SU-DHL-6 (cell line): ENCODE results near the gene SHROOM4.

Experiments used
- H2AFZ ChIP-seq: fragments of 200-600 bp; sonication (generic); 2 replicates; pipeline ENCODE4 v1.6.1; 2014; ENCODE audit warnings: low read depth, mild to moderate bottlenecking, moderate library complexity, mixed read lengths, antibody characterized with exemption, low read length; ENCODE audit not compliant: severe bottlenecking
- H3F3A ChIP-seq: fragments of 200-600 bp; shearing (Covaris generic); 2 replicates; pipeline ENCODE4 v1.6.0; 2016; ENCODE audit warnings: antibody characterized with exemption, mild to moderate bottlenecking; ENCODE audit not compliant: insufficient read depth
- H3K27ac ChIP-seq: fragments of 200-600 bp; sonication (generic); 2 replicates; pipeline ENCODE4 v1.5.1; 2016; ENCODE audit warnings: low read depth, mild to moderate bottlenecking, low read length, moderate library complexity, mixed read lengths
- H3K27me3 ChIP-seq: fragments of 200-600 bp; sonication (generic), shearing (Covaris generic); 2 replicates; pipeline ENCODE4 v1.6.0; 2014; ENCODE audit warnings: mild to moderate bottlenecking, low read length
- H3K36me3 ChIP-seq: fragments of 200-600 bp; sonication (generic); 2 replicates; pipeline ENCODE4 v1.6.1; 2014; ENCODE audit warnings: mild to moderate bottlenecking, low read length, mixed read lengths
- H3K4me2 ChIP-seq: fragments of 300-600, 200-600 bp; shearing (Covaris generic), sonication (generic); 2 replicates; pipeline ENCODE4 v1.6.0; 2014; ENCODE audit warnings: low read length, low read depth, mild to moderate bottlenecking; ENCODE audit not compliant: poor library complexity, severe bottlenecking
- H3K4me3 ChIP-seq: fragments of 200-600 bp; sonication (generic); 2 replicates; pipeline ENCODE4 v1.5.1; 2014; ENCODE audit warnings: antibody characterized with exemption, low read length, mild to moderate bottlenecking, mixed read lengths; ENCODE audit not compliant: insufficient read depth, poor library complexity, severe bottlenecking
- H3K79me2 ChIP-seq: fragments of 200-600 bp; sonication (generic); 2 replicates; pipeline ENCODE4 v1.6.1; 2014; ENCODE audit warnings: mild to moderate bottlenecking, low read length, moderate library complexity; ENCODE audit not compliant: insufficient read depth
- H3K9ac ChIP-seq: fragments of 200-600 bp; sonication (generic); 2 replicates; pipeline ENCODE4 v1.7.0; 2014; ENCODE audit warnings: mild to moderate bottlenecking, low read length
- H3K9me2 ChIP-seq: fragments of 200-600 bp; sonication (generic); replicated peaks from 2 replicates; pipeline ENCODE4 v1.6.1; 2014; ENCODE audit warnings: low read length; ENCODE audit not compliant: insufficient read depth
- H3K9me3 ChIP-seq: fragments of 200-600 bp; sonication (generic); 2 replicates; pipeline ENCODE4 v1.6.1; 2014; ENCODE audit warnings: low read length, mixed read lengths; ENCODE audit not compliant: insufficient read depth
- H4K20me1 ChIP-seq: fragments of 200-600 bp; sonication (generic); 2 replicates; pipeline ENCODE4 v1.6.1; 2014; ENCODE audit warnings: low read depth, mild to moderate bottlenecking, antibody characterized with exemption, low read length, moderate library complexity, mixed read lengths
- CTCF ChIP-seq: fragments of 200-600 bp; sonication (generic); IDR thresholded peaks from one replicate; pipeline ENCODE4 v1.5.1; 2017; ENCODE audit warnings: antibody characterized with exemption, mild to moderate bottlenecking, low read length, moderate library complexity; ENCODE audit not compliant: insufficient read depth, poor library complexity, severe bottlenecking
- EZH2phosphoT487 ChIP-seq: fragments of 200-600 bp; sonication (generic), shearing (Covaris generic); conservative IDR thresholded peaks from 2 replicates; pipeline ENCODE4 v1.6.1; 2018; ENCODE audit warnings: mild to moderate bottlenecking, antibody characterized with exemption, low read length, moderate library complexity, mixed read lengths

SHROOM4 gene

GRCh38 chrX:50787099-50787498 is 26.9 kb downstream of the SHROOM4 start:
- no peak overlapping the region for H2AFZ ChIP-seq
- no peaks in the 10 kb centered on the region for H3F3A ChIP-seq
- no peak overlapping the region for H3K9ac ChIP-seq
- no peak overlapping the region for H3K27ac ChIP-seq
- TF ChIP-seq CTCF (no peak), EZH2phosphoT487 (no peak)
- H3K4me3 ChIP-seq, result no peak overlapping the region
- H3K27me3 ChIP-seq, result no peaks in the 10 kb centered on the region
- H3K36me3 ChIP-seq, result no peaks in the 10 kb centered on the region
- no peaks in the 10 kb centered on the region for H3K9me2 ChIP-seq
- H3K79me2 ChIP-seq, result no peaks in the 10 kb centered on the region
- no peaks in the 10 kb centered on the region for H4K20me1 ChIP-seq
- H3K4me2 ChIP-seq, result no peak overlapping the region
- H3K9me3 ChIP-seq, result no peaks in the 10 kb centered on the region

- H3K79me2 ChIP-seq, result no peaks in the 10 kb centered on the region
- no peak overlapping the region for H3K27ac ChIP-seq
- no peaks in the 10 kb centered on the region for H4K20me1 ChIP-seq
- TF ChIP-seq EZH2phosphoT487 (no peak), CTCF (no peak)
- no peak overlapping the region for H3K4me2 ChIP-seq
- H3K36me3 ChIP-seq, result no peaks in the 10 kb centered on the region
- no peak overlapping the region for H2AFZ ChIP-seq
- H3K9me2 ChIP-seq, result no peaks in the 10 kb centered on the region
- no peak overlapping the region for H3K4me3 ChIP-seq
- no peaks in the 10 kb centered on the region for H3F3A ChIP-seq
- H3K27me3 ChIP-seq, result no peaks in the 10 kb centered on the region
- H3K9me3 ChIP-seq, result no peaks in the 10 kb centered on the region
- H3K9ac ChIP-seq, result no peak overlapping the region
These were observed 33.9 kb downstream of the SHROOM4 start for GRCh38 chrX:50780144-50780543.

- H3F3A ChIP-seq, result no peaks in the 10 kb centered on the region
- H3K4me3 ChIP-seq, result no peak overlapping the region
- no peak for TF ChIP-seq CTCF
- no peak for TF ChIP-seq EZH2phosphoT487
- H3K4me2 ChIP-seq, result no peak overlapping the region
- no peaks in the 10 kb centered on the region for H3K9me3 ChIP-seq
- H3K79me2 ChIP-seq, result no peaks in the 10 kb centered on the region
- no peaks in the 10 kb centered on the region for H3K27me3 ChIP-seq
- no peak overlapping the region for H3K27ac ChIP-seq
- no peaks in the 10 kb centered on the region for H3K36me3 ChIP-seq
- no peaks in the 10 kb centered on the region for H4K20me1 ChIP-seq
- no peak overlapping the region for H2AFZ ChIP-seq
- H3K9ac ChIP-seq, result no peak overlapping the region
- H3K9me2 ChIP-seq, result no peaks in the 10 kb centered on the region
These were observed 34.3 kb downstream of the SHROOM4 start for GRCh38 chrX:50779694-50780093.

- H3K27ac ChIP-seq, result no peak overlapping the region
- no peaks in the 10 kb centered on the region for H3K27me3 ChIP-seq
- TF ChIP-seq EZH2phosphoT487 (no peak), CTCF (no peak)
- no peaks in the 10 kb centered on the region for H4K20me1 ChIP-seq
- H3K9ac ChIP-seq, result no peak overlapping the region
- no peak overlapping the region for H2AFZ ChIP-seq
- no peaks in the 10 kb centered on the region for H3K36me3 ChIP-seq
- no peaks in the 10 kb centered on the region for H3F3A ChIP-seq
- H3K4me2 ChIP-seq, result no peak overlapping the region
- H3K4me3 ChIP-seq, result no peak overlapping the region
- no peaks in the 10 kb centered on the region for H3K79me2 ChIP-seq
- H3K9me2 ChIP-seq, result no peaks in the 10 kb centered on the region
- no peaks in the 10 kb centered on the region for H3K9me3 ChIP-seq
These were observed 35.7 kb downstream of the SHROOM4 start for GRCh38 chrX:50778272-50778671.
